Mononuclear cell (primary cell): ENCODE data around the gene FAT1. TPM values are rescaled to one million over a fixed set of nuclear protein-coding genes. Genes with fewer than 3 reads are reported as not detected.

Experiments
- H3K27me3 ChIP-seq: 2 replicates; pipeline ENCODE4 v1.6.0; 2011; ENCODE audit warnings: low read length, control low read depth; ENCODE audit not compliant: insufficient read depth
- H3K4me1 ChIP-seq: 2 replicates; pipeline ENCODE4 v1.5.1; 2011; ENCODE audit warnings: mild to moderate bottlenecking, low read length, control low read depth; ENCODE audit not compliant: insufficient read depth
- H3K4me3 ChIP-seq: 2 replicates; pipeline ENCODE4 v1.5.1; 2011; ENCODE audit warnings: mild to moderate bottlenecking, low read length, moderate library complexity
- H3K9me3 ChIP-seq: 2 replicates; pipeline ENCODE4 v1.5.1; 2011; ENCODE audit warnings: low read depth, mild to moderate bottlenecking, control low read depth, low read length
- total RNA-seq: library from RNA; depleted of rRNA; stranded (reverse); fragments of >200 nt; gene quantifications from one replicate; pipeline ENCODE4 v1.2.3, GENCODE V29; 2012

FAT1 gene
- total RNA-seq, 1 donor = 0.10 TPM

DNA sequence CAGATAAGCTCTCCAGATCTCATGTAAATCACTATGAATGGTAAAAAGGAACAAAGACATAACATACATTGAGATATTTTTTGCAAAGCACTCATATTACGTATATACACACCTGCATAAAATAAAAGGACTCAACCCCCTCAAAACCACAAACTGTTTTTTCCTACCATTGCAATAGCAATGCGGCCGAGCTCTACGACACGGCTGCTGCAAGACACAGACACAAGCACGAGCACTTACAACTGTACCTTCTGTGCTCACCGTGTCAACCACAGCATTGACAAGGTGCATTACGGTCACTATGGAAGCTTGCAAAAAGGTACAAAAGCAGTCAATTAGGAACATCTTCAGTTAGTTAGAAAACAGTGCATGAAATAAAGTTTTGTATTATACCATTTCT is 131.2 kb downstream of the FAT1 start:
- Histone ChIP-seq H3K9me3 (no peaks in the 10 kb centered on the region), H3K4me1 (no peaks in the 10 kb centered on the region), H3K4me3 (no peak overlapping the region), H3K27me3 (no peaks in the 10 kb centered on the region)

DNA sequence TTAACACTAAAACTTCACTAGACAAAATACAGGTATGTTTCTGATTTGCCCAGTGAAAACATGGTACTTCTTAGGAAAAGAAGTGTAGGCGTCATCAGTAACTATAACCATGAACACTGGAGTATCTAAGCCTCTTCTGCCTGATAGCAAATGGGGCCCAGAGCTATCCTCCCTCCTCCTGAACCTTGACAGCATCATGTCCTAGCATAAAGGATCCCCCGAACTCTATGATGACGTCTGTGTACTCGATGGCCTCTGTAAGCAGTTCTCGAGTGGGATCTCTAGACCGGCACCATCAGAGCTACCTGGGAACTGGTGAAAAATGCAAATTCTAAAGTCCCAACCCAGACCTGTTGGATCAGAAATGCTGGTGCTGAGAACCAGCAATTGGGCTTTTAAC is 132.0 kb downstream of the FAT1 start:
- H3K9me3 ChIP-seq = no peaks in the 10 kb centered on the region
- no peaks in the 10 kb centered on the region for H3K4me1 ChIP-seq
- no peak overlapping the region for H3K4me3 ChIP-seq
- H3K27me3 ChIP-seq = no peaks in the 10 kb centered on the region

DNA sequence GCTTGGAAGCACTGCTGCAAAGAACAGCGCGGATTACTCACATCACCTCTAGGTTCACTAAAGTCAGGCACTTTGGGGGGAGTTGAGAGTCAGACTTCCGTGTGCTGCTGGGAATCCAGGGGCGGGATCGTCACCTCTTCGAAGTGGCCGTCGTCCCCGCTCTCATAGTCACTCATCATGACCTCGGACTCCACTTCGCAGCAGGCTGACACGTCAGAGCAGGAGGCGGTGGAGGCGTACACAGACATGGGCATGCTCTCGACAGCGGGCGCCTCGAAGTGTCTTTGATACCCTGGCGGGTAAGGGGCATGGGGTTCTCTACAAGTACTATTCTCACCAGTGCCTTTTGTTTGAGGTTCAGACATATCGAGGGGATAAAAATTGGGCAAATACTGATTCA is 135.2 kb downstream of the FAT1 start:
- H3K4me3 ChIP-seq = no peak overlapping the region
- H3K9me3 ChIP-seq = no peaks in the 10 kb centered on the region
- H3K4me1 ChIP-seq = no peaks in the 10 kb centered on the region
- no peaks in the 10 kb centered on the region for H3K27me3 ChIP-seq

DNA sequence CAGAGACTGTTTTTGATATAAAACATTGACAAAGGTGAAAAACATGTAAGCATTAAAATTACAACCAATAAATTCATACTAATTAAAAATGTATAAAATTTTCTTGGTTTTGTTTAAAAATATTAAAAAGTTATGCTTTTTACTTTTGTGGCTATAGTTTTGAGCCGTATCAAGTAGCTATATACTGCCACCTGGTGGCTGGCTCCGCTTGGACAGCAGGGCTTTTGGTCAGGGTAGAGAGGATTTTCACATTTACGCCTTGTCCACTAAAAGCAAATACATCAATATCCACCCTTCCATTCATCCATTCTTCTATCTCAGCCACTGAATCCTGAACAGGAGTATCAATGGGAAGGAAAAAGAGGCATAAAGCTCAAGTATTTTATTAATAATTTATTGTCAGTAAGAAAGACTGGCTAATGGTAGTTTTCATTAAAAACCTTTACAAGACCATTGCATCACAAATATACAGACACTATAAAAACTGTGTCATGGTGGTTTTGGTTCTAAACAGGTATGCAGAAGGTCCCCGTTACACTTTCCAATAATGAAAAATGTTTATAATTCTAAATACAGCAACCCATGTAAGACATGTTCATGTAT is 136.1 kb downstream of the FAT1 start:
- H3K27me3 ChIP-seq = no peaks in the 10 kb centered on the region
- no peaks in the 10 kb centered on the region for H3K4me1 ChIP-seq
- no peaks in the 10 kb centered on the region for H3K9me3 ChIP-seq
- H3K4me3 ChIP-seq = no peak overlapping the region

DNA sequence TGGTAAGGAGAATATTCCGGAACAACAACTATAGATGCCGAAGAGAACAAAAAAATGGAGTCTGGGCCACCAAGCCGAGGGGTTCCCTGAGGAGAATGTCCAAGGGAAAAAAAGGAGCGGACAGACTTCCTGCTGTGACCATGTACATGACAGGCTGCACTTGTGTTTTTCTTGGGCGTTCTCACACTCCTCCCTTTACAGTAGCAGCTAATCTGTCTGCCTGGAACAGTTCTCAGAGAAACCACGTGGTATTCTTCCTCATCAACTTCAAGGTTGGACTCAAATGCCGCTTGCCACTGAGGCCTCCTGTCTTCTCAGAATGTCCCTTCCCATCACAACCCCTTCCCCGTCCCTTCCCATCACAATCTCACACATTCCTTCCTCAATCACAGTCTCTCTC is 137.5 kb downstream of the FAT1 start:
- H3K9me3 ChIP-seq = no peaks in the 10 kb centered on the region
- no peaks in the 10 kb centered on the region for H3K27me3 ChIP-seq
- no peaks in the 10 kb centered on the region for H3K4me1 ChIP-seq
- no peak overlapping the region for H3K4me3 ChIP-seq

DNA sequence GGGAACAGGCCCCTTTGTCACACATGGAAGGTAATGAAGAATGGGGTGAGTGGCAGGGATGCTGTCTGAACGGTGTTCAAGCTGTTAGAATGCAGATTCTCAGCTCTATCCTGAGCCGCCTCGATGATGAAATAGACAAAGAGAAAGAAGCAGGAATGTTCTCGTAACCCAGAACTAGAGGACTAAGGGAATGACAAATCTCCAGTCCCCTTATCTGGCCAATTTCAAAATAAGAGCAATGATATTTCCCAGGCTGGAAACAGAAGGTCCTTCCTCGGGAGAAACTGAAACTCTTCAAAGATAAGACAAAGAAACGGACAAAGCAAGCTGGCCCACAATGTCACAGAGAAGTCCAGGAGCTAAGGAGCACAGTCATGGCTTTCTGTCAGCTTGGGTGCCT is 138.7 kb downstream of the FAT1 start:
- Histone ChIP-seq H3K4me3 (no peak overlapping the region), H3K9me3 (no peaks in the 10 kb centered on the region)

DNA sequence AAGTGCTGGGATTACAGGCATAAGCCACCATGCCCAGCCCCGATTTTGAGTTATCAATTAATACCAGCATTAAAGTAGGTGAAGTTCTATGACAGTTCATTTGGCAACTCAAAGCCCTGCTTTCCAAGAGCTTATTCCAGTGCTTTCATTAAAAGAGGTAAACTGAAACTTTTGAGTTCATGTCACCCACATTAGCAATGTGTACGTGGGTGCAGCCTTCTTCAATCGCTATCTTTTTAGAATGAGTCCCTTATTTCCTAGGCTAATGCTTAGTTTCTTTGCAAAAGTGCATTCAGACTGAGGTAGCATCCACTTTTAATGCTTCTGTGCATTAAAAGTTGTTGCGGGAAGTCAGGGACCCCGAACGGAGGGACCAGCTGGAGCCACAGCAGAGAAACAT is 142.2 kb downstream of the FAT1 start:
- Histone ChIP-seq H3K27me3 (no peaks in the 10 kb centered on the region), H3K4me1 (no peaks in the 10 kb centered on the region), H3K9me3 (no peaks in the 10 kb centered on the region), H3K4me3 (no peak overlapping the region)

More for the DNA sequence above, 138.7 kb downstream of the FAT1 start:
- H3K4me1 ChIP-seq = no peaks in the 10 kb centered on the region
- H3K27me3 ChIP-seq = no peaks in the 10 kb centered on the region

DNA sequence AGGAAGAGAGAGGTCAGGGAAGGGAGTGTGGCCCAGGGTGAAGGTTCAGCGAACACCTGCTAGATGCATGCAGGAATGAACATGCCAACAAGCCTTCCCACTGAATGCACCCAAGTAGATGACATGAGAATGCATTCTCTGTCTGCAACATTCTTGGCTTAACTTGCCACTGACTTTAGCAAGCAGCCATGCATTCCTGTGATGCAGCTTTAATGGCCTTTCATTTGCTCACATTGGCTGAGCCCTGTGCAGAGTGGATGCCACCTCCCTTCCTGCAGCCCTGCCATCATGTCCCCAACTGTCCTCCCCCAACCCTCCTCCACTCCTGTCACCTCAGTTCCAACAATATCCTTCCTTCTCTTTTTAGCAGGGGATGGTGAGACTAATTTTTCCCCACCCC is 143.0 kb downstream of the FAT1 start:
- Histone ChIP-seq H3K4me3 (no peak overlapping the region), H3K9me3 (no peaks in the 10 kb centered on the region)

DNA sequence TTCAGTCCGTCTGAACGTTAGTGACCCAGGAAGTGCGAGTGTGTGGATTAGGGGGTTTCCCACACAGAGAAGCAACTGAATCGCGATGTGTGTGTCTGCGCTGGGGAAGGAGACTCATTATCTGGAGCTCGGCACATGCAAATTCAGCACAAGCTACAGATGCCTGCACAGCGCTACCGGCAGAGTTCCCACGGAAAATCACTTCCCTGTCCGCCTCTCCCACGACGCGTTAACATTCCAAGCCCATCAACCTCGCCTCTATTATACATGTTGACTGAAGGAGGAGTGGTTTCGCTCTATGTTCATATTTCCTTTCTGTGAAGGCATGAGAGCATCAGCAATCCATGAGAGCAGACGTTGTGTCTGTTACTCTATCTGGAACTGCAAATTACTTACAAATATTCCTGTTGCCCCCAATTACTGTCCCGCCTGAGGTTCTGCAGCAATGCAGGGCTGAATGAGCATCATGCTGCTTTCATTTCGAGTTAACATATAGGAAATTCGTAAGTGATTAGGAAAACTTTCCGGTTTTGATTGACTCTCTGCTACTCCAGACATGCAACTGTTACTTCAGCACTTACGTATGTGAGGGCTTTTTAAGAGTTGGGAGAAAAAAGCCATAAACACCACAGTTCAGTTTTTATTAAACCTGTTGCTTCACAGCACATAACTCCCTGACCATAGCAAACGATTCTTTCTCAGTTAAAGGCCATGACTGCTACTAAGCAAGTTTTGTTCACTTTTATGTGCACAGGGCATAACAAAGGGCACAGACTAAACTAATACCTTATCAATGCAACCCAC is 153.3 kb downstream of the FAT1 start:
- Histone ChIP-seq H3K9me3 (no peaks in the 10 kb centered on the region), H3K4me3 (no peak overlapping the region), H3K27me3 (no peaks in the 10 kb centered on the region), H3K4me1 (no peaks in the 10 kb centered on the region)

More for the DNA sequence above, 143.0 kb downstream of the FAT1 start:
- Histone ChIP-seq H3K4me1 (no peaks in the 10 kb centered on the region), H3K27me3 (no peaks in the 10 kb centered on the region)

DNA sequence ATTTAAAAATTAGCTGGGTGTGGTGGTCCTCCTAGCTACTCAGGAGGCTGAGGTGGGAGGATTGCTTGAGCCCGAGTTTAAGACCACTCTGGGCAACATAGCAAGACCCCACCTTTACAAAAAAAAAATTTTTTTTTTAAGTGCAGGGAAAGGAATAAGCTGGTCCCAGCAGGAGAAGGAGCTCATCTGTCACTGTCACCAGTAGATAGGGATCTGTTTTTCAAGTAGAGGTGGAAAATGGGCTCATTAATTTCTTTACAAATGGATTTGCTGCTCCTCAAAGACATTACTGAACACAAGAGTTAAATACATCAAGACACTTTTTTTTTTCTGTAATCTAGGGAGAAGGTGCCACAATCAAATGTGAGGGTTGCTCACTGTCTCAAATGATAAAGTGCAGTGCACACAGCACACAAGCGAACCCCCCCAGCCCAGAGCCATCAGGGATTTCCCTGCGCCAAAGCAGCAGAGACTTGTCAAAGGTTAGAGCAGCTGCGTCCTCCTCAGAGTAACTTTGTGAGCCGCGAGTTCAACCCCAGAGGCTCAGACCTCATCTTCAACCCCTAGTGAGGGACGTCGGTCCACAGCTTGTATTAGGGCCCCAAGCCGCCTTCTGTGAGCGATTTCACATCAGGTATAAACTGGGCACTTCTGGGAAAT is 154.0 kb downstream of the FAT1 start:
- H3K9me3 ChIP-seq = no peaks in the 10 kb centered on the region
- H3K4me3 ChIP-seq = no peak overlapping the region
- no peaks in the 10 kb centered on the region for H3K4me1 ChIP-seq
- H3K27me3 ChIP-seq = no peaks in the 10 kb centered on the region

DNA sequence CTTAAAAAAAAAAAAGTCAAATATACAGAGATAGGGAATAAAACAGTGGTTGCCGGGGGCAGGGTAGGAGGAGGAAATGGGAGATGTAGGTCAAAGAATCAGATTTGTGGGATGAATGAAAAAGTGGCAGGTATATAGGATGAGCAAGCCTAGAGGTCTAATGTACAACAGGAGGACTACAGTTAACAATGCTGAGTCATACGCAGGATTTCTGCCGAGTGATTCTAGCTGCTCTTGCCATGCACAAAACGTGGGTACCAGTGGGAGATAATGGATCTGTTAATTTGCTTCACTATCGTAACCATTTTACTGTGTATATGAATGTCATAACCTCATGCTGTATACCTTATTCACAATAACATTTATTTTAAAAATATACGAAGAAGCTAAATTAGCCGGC is 157.6 kb downstream of the FAT1 start:
- H3K4me3 ChIP-seq = no peak overlapping the region
- no peaks in the 10 kb centered on the region for H3K4me1 ChIP-seq
- no peaks in the 10 kb centered on the region for H3K9me3 ChIP-seq
- no peaks in the 10 kb centered on the region for H3K27me3 ChIP-seq

DNA sequence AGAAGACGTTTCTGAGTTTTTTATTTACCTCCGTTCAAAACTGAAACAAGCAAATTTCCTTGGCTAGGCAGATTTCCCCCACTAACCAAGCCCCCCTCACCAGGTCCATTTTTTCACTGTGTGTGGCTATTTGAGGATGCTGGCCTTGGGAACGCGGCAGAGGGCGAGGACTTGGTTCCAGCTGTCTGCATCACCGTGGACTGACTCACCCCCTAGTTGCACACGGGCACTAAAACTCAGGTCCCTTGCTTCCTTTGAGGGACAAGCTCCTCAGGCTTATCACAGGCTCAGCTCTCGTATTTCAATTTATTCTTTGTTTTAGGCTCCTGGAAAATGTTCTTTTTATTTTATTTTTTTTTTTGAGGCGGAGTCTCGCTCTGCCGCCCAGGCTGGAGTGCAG is 159.9 kb downstream of the FAT1 start:
- Histone ChIP-seq H3K27me3 (no peaks in the 10 kb centered on the region), H3K9me3 (no peaks in the 10 kb centered on the region), H3K4me1 (no peaks in the 10 kb centered on the region), H3K4me3 (no peak overlapping the region)

DNA sequence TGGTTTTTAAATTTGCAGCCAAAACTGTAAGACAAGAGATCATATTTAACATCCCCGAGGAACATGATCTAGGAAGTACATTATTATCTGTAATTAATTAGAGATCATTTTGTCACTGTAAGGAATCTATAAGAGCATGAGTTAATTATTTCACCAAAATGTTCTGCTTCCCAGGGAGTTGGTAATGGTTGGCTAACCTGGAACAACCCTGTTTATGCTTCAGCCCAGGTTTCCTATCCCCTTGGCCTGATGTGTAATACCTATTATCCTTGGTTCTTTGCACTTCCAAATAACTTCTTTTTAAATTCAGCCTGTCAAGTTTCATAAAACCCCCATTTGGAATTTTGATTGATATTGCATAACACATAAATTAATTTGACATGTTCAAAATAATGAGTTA is 161.9 kb downstream of the FAT1 start:
- Histone ChIP-seq H3K27me3 (no peaks in the 10 kb centered on the region), H3K9me3 (no peaks in the 10 kb centered on the region)

DNA sequence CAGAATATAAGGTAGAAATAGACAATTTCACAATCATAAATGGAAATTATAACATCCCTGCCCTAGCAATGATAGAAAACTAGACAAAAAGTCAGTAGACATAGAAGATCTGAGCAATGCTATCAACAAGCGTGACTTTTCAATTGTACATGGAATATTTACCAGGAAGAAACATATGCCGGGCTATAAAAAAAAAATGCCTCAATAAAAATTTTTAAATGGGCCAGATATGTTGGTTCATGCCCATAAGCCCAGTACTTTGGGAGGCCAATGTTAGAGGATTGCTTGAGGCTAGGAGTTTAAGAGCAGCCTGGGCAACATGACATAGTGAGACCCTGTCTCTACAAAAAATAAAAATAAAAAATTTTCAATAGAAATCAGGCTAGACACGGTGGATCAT is 163.0 kb downstream of the FAT1 start:
- peaks cover 3% of the 10 kb centered on the region for H3K27me3 ChIP-seq
- H3K9me3 ChIP-seq = no peaks in the 10 kb centered on the region
- no peak overlapping the region for H3K4me3 ChIP-seq
- H3K4me1 ChIP-seq = no peaks in the 10 kb centered on the region

More for the DNA sequence above, 161.9 kb downstream of the FAT1 start:
- no peak overlapping the region for H3K4me3 ChIP-seq
- no peaks in the 10 kb centered on the region for H3K4me1 ChIP-seq

DNA sequence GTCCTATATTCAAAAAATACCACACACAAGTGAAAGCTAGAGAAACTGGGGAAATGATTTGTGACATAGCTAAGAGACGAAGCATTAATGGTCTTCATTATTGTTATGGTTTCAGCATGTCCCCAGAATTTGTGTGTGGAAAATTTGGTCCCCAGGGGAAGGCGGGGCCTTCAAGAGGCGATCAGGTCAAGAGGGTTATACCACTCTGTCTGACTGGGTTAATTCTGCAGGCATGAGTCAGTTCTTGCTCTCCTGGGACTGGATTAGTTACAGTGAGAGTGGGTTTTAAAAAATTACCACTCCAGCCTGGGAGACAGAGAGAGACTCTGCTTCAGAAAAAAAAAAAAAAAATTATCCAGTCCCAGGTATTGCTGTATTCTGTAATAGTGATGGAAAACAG is 166.2 kb downstream of the FAT1 start:
- Histone ChIP-seq H3K9me3 (no peaks in the 10 kb centered on the region), H3K4me1 (no peaks in the 10 kb centered on the region)

More for the DNA sequence above, 166.2 kb downstream of the FAT1 start:
- peaks cover 10% of the 10 kb centered on the region for H3K27me3 ChIP-seq
- H3K4me3 ChIP-seq = no peak overlapping the region
